ENCODE results near the gene NKAIN4.
A peak's percentile ranks its signal among the peaks of the same experiment; 100 is the strongest.

Gene NKAIN4

GRCh38 chr20:63267691-63268090 lies 13.4 kb upstream of the NKAIN4 start:
- TF ChIP-seq ZNF274 (IDR thresholded peaks at IDR 0.05; ENCODE audit: low read depth, low read length) (no peak), YY1 (IDR thresholded peaks at IDR 0.05; ENCODE audit: insufficient read depth, insufficient read length) (no peak), SUZ12 (IDR thresholded peaks at IDR 0.05; ENCODE audit: extremely low read depth, insufficient read depth, insufficient read length) (no peak)
- no peak overlapping the region for H3K4me3 ChIP-seq (ENCODE audit: insufficient read length, low read depth)
- DNase-seq (ENCODE audit: low read depth, low spot score) = no peak
- no peaks in the 10 kb centered on the region for H3K27me3 ChIP-seq (ENCODE audit: insufficient read depth, insufficient read length)
- H3K9ac ChIP-seq (ENCODE audit: insufficient read length, low read depth) = no peak overlapping the region
- H3K9me3 ChIP-seq (ENCODE audit: insufficient read depth, low read length) = no peaks in the 10 kb centered on the region
- H3K4me1 ChIP-seq (ENCODE audit: insufficient read depth, insufficient read length) = peaks cover 16% of the 10 kb centered on the region
- peaks cover 12% of the 10 kb centered on the region for H3K36me3 ChIP-seq (ENCODE audit: insufficient read depth, insufficient read length, low read length)

DNA sequence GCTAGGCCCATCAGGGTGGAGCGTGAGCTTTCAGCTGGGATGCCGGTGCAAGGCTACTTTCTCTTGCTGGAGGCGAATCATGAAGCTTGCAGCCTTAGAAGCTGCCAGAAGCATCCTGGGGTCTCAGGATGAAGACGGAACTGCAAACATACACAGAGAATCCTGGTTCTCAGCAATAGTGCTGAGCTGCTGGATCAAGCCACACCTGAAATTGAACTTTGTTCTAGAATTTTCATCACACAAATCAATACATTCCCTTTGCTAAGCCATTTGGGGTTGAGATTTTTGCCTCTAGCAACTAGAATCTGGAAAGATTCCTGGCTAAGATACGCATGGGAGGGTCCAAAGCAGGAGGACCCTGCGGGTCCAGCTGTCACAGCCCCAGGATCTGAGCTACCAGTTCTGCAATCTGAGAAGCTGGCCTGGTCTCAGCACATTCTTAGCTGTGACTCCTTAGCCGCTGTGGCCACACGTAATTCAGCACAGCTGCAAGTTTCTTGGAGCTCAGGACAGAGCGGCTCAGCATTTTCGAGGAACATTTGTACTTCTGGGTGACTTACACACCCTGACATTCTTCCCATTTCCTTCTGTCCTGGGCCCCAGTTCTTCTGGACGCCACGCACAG lies 11.7 kb upstream of the NKAIN4 start:
- Histone ChIP-seq H3K9ac (ENCODE audit: insufficient read length, low read depth) (no peak overlapping the region), H3K4me3 (ENCODE audit: insufficient read length, low read depth) (no peak overlapping the region), H3K9me3 (ENCODE audit: insufficient read depth, low read length) (no peaks in the 10 kb centered on the region), H3K36me3 (ENCODE audit: insufficient read depth, insufficient read length, low read length) (peaks cover 11% of the 10 kb centered on the region), H3K27me3 (ENCODE audit: insufficient read depth, insufficient read length) (no peaks in the 10 kb centered on the region), H3K4me1 (ENCODE audit: insufficient read depth, insufficient read length) (peaks cover 20% of the 10 kb centered on the region)
- TF ChIP-seq ZNF274 (IDR thresholded peaks at IDR 0.05; ENCODE audit: low read depth, low read length) = no peak
- no peak for TF ChIP-seq SUZ12 (IDR thresholded peaks at IDR 0.05; ENCODE audit: extremely low read depth, insufficient read depth, insufficient read length)
- no peak for TF ChIP-seq YY1 (IDR thresholded peaks at IDR 0.05; ENCODE audit: insufficient read depth, insufficient read length)
- DNase-seq (ENCODE audit: low read depth, low spot score) = no peak

DNA sequence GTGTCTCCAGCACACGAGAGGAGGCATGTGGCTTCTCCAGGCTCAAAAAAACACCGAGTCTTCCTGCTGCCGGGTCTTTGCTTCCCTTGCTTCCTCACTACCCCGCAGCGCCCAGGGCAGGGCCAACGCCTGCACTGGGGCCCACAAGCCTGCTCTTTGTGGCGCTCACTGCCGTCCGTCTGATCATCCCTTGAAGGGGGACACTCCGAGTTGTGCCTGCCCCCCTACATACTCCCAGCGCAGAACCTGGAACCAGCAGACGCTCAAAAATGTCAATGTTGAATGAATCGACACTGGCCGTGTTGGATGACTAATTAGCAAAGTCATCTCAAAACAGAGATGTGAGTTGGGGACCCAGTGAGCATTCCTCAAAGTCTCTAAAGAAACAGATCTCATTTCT lies 10.3 kb upstream of the NKAIN4 start:
- no peak for DNase-seq (ENCODE audit: low read depth, low spot score)
- TF ChIP-seq ZNF274 (IDR thresholded peaks at IDR 0.05; ENCODE audit: low read depth, low read length) (no peak), SUZ12 (IDR thresholded peaks at IDR 0.05; ENCODE audit: extremely low read depth, insufficient read depth, insufficient read length) (no peak), YY1 (IDR thresholded peaks at IDR 0.05; ENCODE audit: insufficient read depth, insufficient read length) (no peak)
- Histone ChIP-seq H3K9me3 (ENCODE audit: insufficient read depth, low read length) (no peaks in the 10 kb centered on the region), H3K36me3 (ENCODE audit: insufficient read depth, insufficient read length, low read length) (peaks cover 3% of the 10 kb centered on the region), H3K4me3 (ENCODE audit: insufficient read length, low read depth) (no peak overlapping the region), H3K4me1 (ENCODE audit: insufficient read depth, insufficient read length) (peaks cover 25% of the 10 kb centered on the region), H3K27me3 (ENCODE audit: insufficient read depth, insufficient read length) (no peaks in the 10 kb centered on the region), H3K9ac (ENCODE audit: insufficient read length, low read depth) (no peak overlapping the region)

DNA sequence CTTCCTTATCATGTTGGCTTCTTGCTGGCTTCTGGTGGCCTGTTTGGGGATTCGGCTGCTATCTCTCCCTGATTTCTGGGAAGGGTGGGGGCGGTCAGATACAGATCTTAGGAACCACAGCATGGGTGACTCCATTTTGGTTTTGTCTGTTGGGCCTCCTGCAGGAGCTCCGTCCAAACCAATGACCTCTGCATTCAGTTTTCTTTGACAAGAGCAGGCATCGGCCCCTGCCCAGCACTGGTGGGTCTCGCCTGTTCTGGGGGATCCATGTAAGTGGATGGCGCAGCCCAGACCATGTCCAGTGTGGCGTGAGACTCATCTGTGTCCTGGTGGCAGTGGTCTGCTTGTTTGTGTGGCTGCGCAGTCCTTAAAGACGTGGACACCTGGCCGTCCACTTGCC lies 9.7 kb upstream of the NKAIN4 start:
- Histone ChIP-seq H3K4me3 (ENCODE audit: insufficient read length, low read depth) (no peak overlapping the region), H3K27me3 (ENCODE audit: insufficient read depth, insufficient read length) (no peaks in the 10 kb centered on the region), H3K9me3 (ENCODE audit: insufficient read depth, low read length) (no peaks in the 10 kb centered on the region), H3K9ac (ENCODE audit: insufficient read length, low read depth) (no peak overlapping the region), H3K4me1 (ENCODE audit: insufficient read depth, insufficient read length) (peaks cover 25% of the 10 kb centered on the region), H3K36me3 (ENCODE audit: insufficient read depth, insufficient read length, low read length) (no peaks in the 10 kb centered on the region)
- no peak for TF ChIP-seq YY1 (IDR thresholded peaks at IDR 0.05; ENCODE audit: insufficient read depth, insufficient read length)
- TF ChIP-seq ZNF274 (IDR thresholded peaks at IDR 0.05; ENCODE audit: low read depth, low read length) = no peak
- TF ChIP-seq SUZ12 (IDR thresholded peaks at IDR 0.05; ENCODE audit: extremely low read depth, insufficient read depth, insufficient read length) = no peak
- no peak for DNase-seq (ENCODE audit: low read depth, low spot score)

GRCh38 chr20:63262836-63263235 lies 8.6 kb upstream of the NKAIN4 start:
- Histone ChIP-seq H3K36me3 (ENCODE audit: insufficient read depth, insufficient read length, low read length) (no peaks in the 10 kb centered on the region), H3K4me1 (ENCODE audit: insufficient read depth, insufficient read length) (peaks cover 24% of the 10 kb centered on the region), H3K9me3 (ENCODE audit: insufficient read depth, low read length) (no peaks in the 10 kb centered on the region), H3K4me3 (ENCODE audit: insufficient read length, low read depth) (no peak overlapping the region), H3K27me3 (ENCODE audit: insufficient read depth, insufficient read length) (no peaks in the 10 kb centered on the region), H3K9ac (ENCODE audit: insufficient read length, low read depth) (no peak overlapping the region)
- no peak for DNase-seq (ENCODE audit: low read depth, low spot score)
- no peak for TF ChIP-seq SUZ12 (IDR thresholded peaks at IDR 0.05; ENCODE audit: extremely low read depth, insufficient read depth, insufficient read length)
- no peak for TF ChIP-seq ZNF274 (IDR thresholded peaks at IDR 0.05; ENCODE audit: low read depth, low read length)
- no peak for TF ChIP-seq YY1 (IDR thresholded peaks at IDR 0.05; ENCODE audit: insufficient read depth, insufficient read length)

DNA sequence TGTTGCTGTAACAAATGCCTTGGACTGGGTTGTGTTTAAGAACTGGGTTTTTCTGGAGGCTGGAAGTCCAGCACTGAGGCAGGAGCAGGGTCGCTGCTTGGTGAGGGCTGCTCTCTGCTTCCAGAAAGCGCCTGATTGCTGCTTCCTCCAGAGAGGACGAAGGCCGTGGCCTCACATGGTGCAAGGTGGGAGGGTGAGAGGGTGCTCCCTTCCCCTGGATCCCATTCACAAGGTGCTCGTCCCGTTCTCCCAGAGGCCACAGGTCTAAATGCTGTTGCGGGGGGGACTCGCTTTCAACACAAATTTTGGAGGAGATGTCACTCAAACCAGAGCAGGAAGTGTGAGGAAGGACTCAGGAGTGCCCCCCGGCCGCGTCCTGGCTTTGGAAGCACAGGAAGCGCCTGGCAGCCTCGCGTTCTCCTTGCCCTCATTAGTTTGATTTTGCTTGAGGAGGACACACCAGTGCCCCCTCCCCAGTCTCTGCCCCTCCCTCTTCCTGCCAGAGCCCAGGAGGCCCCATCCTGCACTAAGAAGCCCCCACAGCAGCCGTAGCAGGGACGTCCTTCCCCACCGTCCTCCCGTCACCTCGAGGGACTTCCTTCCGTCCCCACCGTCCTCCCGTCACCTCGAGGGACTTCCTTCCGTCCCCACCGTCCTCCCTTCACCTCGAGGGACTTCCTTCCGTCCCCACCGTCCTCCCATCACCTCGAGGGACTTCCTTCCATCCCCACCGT lies 7.7 kb upstream of the NKAIN4 start:
- peaks cover 27% of the 10 kb centered on the region for H3K4me1 ChIP-seq (ENCODE audit: insufficient read depth, insufficient read length)
- H3K4me3 ChIP-seq (ENCODE audit: insufficient read length, low read depth) = no peak overlapping the region
- H3K36me3 ChIP-seq (ENCODE audit: insufficient read depth, insufficient read length, low read length) = no peaks in the 10 kb centered on the region
- H3K27me3 ChIP-seq (ENCODE audit: insufficient read depth, insufficient read length) = peaks cover 1% of the 10 kb centered on the region
- peak overlapping the region; percentile 14 for H3K9ac ChIP-seq (ENCODE audit: insufficient read length, low read depth)
- H3K9me3 ChIP-seq (ENCODE audit: insufficient read depth, low read length) = no peaks in the 10 kb centered on the region
- no peak for TF ChIP-seq ZNF274 (IDR thresholded peaks at IDR 0.05; ENCODE audit: low read depth, low read length)
- no peak for TF ChIP-seq SUZ12 (IDR thresholded peaks at IDR 0.05; ENCODE audit: extremely low read depth, insufficient read depth, insufficient read length)
- no peak for TF ChIP-seq YY1 (IDR thresholded peaks at IDR 0.05; ENCODE audit: insufficient read depth, insufficient read length)
- DNase-seq (ENCODE audit: low read depth, low spot score) = no peak

DNA sequence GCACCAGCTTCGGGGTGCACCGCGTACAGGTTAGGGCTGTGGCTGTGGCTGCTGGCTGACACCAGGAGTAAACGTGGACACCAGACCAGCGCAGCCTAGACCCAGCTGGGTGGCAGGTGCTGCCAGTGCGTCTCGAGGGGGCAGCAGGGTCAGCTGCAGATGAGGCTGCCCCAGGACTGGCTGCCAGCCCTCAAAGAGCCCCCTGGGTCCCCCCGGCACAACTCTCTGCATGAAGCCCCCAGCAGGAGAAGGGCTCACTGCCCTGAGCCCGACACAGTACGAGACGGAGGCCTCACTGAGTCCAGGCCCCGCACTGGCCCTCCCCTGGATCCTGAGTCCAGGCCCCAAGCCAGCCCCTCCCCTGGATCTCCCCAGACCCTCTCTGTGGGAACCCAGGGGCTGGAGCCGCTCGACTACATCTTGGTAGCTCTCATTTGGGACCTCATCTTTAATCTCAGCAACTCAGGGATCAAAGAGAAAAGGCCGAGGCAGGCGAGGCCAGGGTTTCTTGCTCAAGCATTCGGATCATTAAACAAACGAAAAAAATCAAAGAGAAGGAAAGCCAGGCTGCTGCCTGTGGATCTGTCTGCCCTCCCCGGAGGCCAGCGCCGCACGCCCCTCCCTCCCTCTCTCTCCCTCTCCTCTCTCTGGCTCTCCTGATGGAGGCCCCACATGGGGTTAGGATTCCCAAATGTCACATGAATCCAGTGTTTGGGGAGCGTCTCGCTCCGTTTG lies 7.0 kb upstream of the NKAIN4 start:
- TF ChIP-seq SUZ12 (IDR thresholded peaks at IDR 0.05; ENCODE audit: extremely low read depth, insufficient read depth, insufficient read length) (no peak), YY1 (IDR thresholded peaks at IDR 0.05; ENCODE audit: insufficient read depth, insufficient read length) (no peak), ZNF274 (IDR thresholded peaks at IDR 0.05; ENCODE audit: low read depth, low read length) (no peak)
- Histone ChIP-seq H3K9me3 (ENCODE audit: insufficient read depth, low read length) (no peaks in the 10 kb centered on the region), H3K9ac (ENCODE audit: insufficient read length, low read depth) (peak overlapping the region; percentile 43), H3K4me3 (ENCODE audit: insufficient read length, low read depth) (no peak overlapping the region), H3K36me3 (ENCODE audit: insufficient read depth, insufficient read length, low read length) (peaks cover under 1% of the 10 kb centered on the region), H3K4me1 (ENCODE audit: insufficient read depth, insufficient read length) (peaks cover 34% of the 10 kb centered on the region), H3K27me3 (ENCODE audit: insufficient read depth, insufficient read length) (peaks cover 8% of the 10 kb centered on the region)
- no peak for DNase-seq (ENCODE audit: low read depth, low spot score)

All from NT2/D1 (cell line).